DLD1 (cell line): Measurements from ENCODE around the gene GMFB.

ENCODE experiments used
- in situ Hi-C: cut with HindIII; loops from 2 replicates; pipeline ENCODE4 v1.10.0; 2017; ENCODE audit warnings: low sequenced_read_pairs

The GMFB gene

DNA sequence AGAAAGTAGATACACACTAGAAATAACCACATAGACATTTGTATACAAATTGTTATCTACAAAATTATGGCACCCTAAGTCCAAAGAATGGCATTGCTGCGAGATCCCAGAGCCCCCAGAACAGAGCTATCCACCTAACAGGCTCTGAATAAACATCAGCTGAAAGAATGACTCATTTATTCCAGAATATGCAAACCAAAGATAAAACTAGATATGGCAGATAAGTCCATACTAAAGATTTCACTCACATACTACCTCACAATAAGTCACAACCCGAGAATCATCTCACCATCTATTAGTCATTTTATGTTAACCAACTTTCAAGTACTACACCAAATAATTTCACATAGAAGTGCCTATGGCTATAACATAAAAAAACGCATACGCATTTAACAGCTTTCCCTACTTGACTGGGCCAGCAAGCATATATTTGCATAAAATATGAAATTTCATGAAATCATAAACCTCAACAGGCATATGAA, 53.2 kb downstream of the GMFB start:
- in situ Hi-C loops = no loop called here

DNA sequence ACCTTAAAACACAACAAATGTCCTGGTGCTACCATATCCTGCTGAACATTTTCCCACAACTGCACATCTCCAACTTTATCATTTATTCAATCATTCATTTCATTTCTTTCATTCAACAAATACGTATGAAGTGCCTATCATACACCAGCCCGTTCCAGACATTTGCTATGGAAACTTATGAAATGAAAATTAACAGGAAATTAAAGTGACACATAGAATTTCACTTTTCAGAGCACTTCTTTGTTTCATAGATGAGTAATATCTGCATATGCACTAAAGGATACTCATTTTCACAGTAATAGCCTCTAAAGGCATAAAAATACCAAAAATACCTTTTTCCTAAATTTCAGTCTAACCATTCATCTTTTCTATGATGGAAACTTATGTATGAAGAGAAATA, 60.3 kb downstream of the GMFB start:
- in situ Hi-C loops = no loop called here

DNA sequence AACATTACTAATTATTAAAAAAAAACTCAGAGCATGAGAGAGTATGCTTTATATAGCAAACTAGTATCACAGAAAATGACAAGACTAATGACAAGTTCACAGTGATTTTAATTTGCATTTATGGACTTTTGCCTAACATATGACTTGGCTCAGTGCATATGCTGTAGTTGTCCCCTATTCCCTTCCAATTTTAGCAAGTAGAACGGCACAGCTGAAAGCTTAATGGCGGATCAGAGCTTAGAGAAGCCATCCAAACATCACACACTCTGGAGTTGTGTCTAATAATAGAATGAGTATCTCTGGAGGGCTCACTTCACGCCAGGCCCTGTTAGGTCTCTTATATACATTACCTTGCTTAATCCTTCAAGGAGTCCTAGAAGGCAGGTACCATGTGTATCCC, 60.9 kb downstream of the GMFB start:
- in situ Hi-C loops = no loop called here

DNA sequence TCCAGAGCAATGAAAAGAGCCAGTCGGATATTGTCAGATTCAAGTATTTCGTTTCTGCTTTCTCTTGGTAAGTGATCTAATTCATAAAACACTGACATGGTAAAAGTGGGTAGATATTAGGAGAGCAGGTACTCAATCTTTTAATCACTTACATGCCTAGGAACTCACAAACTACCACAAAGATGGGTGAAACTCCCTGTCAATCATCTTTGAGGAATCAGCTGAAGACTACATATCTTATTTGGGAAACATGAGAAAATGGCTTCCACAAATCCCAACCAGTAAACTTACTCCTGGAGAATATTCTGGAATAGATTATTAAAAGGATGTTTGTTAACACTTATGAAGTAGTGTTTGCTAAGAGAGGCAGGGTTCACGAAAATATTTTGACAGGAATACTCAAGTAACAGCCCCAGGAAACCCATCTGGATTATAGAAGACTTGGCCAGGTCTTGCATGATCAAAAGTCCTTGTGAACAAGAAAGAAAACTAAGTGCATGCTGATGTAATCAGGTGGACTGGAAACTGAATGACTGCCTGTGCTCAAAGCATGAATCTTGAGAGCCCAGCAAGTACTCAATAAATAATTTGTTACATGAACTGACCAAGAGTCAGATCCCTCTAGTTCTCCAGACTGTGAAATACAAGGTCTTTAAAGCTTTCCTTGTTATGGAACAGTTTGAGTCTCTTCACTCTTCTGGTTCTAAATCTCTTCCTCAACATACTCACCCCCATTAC, 63.1 kb downstream of the GMFB start:
- in situ Hi-C loops = no loop called here

DNA sequence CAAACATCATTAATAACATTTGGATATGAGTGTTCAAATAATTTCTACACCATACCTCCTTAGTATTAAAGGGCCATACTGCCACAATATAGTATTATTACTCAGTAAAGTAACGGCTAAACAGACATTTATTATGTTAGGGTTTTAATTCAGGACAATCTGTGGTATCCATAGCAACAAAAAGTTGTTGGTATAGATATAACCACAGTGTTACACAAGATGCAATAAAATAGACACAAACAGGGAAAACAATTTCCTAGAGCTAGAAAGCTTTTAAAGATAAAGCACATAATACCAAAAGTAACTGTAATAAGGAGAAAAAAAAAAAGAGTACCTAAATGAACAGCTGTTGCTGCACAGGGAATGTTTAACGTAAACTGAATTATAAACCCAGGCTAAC, 63.7 kb downstream of the GMFB start:
- in situ Hi-C loops = no loop called here
